Gastroesophageal sphincter (tissue), 3 donors: ENCODE results near the gene PAM.

Experiments
- CTCF ChIP-seq, 4 experiments: fragments of 200-600 bp in 2 of 4; fragments of 450-650 bp in 2 of 4; sonication (generic) in 1 of 4; IDR thresholded peaks; one replicate each; pipeline ENCODE4 v1.5.1; 2017 to 2019; ENCODE audit warnings: antibody characterized with exemption in 4 of 4, mild to moderate bottlenecking in 2 of 4, moderate library complexity in 2 of 4
- EP300 ChIP-seq: sonication (generic); formaldehyde crosslinking; IDR thresholded peaks from one replicate; pipeline ENCODE4 v1.6.1; 2017; ENCODE audit warnings: antibody characterized with exemption, mild to moderate bottlenecking
- POLR2A ChIP-seq, 2 donors: fragments of 450-650 bp; IDR thresholded peaks; one replicate each; pipeline ENCODE4 v1.6.1; 2017; ENCODE audit warnings: antibody characterized with exemption in 2 of 2, mild to moderate bottlenecking in 2 of 2, moderate library complexity in 1 of 2
- POLR2AphosphoS5 ChIP-seq: sonication (generic); formaldehyde crosslinking; IDR thresholded peaks from one replicate; pipeline ENCODE4 v1.6.1; 2017; ENCODE audit warnings: antibody characterized with exemption

GRCh38 chr5:102921341-102922044, 166.4 kb downstream of the PAM start:
- TF ChIP-seq CTCF (IDR thresholded peaks at IDR 0.05) = no peak
- no peak for TF ChIP-seq EP300
- no peak for TF ChIP-seq POLR2AphosphoS5
- no peak for TF ChIP-seq POLR2A (IDR thresholded peaks at IDR 0.05)
